GM23338 (cell line): Measurements from ENCODE around the gene C10orf71. TPM values are rescaled to one million over a fixed set of nuclear protein-coding genes. Genes with fewer than 3 reads are reported as not detected.

ENCODE experiments used
- ATAC-seq: fragments of 200-7000 bp; cut with Tn5 transposase; 3 replicates; pipeline ENCODE4 v1.9.1; 2020
- DNase-seq: peaks from one replicate; pipeline ENCODE4 v3.0.0-alpha.2; 2015; ENCODE audit warnings: low spot score
- H2AFZ ChIP-seq: fragments of 200-600 bp; sonication (generic); 2 replicates; pipeline ENCODE4 v1.8.0; 2016; ENCODE audit warnings: antibody characterized with exemption, mild to moderate bottlenecking, moderate library complexity
- H3F3A ChIP-seq: fragments of 200-600 bp; sonication (generic); replicated peaks from 2 replicates; pipeline ENCODE4 v1.8.0; 2017; ENCODE audit warnings: antibody characterized with exemption, mixed run types, low read depth
- H3K27ac ChIP-seq: fragments of 200-600 bp; sonication (generic); 2 replicates; pipeline ENCODE4 v1.6.1; 2016; ENCODE audit warnings: low read depth
- H3K27me3 ChIP-seq: fragments of 200-600 bp; sonication (generic); 2 replicates; pipeline ENCODE4 v1.8.0; 2016; ENCODE audit warnings: mild to moderate bottlenecking, mixed run types, moderate library complexity; ENCODE audit not compliant: insufficient read depth
- H3K36me3 ChIP-seq: fragments of 200-600 bp; sonication (generic); 2 replicates; pipeline ENCODE4 v1.8.0; 2016; ENCODE audit warnings: mild to moderate bottlenecking; ENCODE audit not compliant: insufficient read depth
- H3K4me1 ChIP-seq: fragments of 200-600 bp; sonication (generic); 2 replicates; pipeline ENCODE4 v1.8.0; 2016; ENCODE audit warnings: mild to moderate bottlenecking, moderate library complexity; ENCODE audit not compliant: insufficient read depth
- H3K4me2 ChIP-seq: fragments of 200-600 bp; sonication (generic); 2 replicates; pipeline ENCODE4 v1.7.1; 2017; ENCODE audit warnings: mixed run types
- H3K4me3 ChIP-seq: fragments of 200-600 bp; sonication (generic); 2 replicates; pipeline ENCODE4 v1.6.1; 2016; ENCODE audit warnings: mixed run types
- H3K79me2 ChIP-seq: fragments of 200-600 bp; sonication (generic); replicated peaks from 2 replicates; pipeline ENCODE4 v1.8.0; 2017; ENCODE audit warnings: mild to moderate bottlenecking; ENCODE audit not compliant: insufficient read depth
- H3K9me2 ChIP-seq: fragments of 200-600 bp; sonication (generic); 2 replicates; pipeline ENCODE4 v1.8.0; 2017; ENCODE audit not compliant: insufficient read depth
- H4K20me1 ChIP-seq: fragments of 200-600 bp; sonication (generic); replicated peaks from 2 replicates; pipeline ENCODE4 v1.8.0; 2017; ENCODE audit warnings: mild to moderate bottlenecking; ENCODE audit not compliant: insufficient read depth
- H3K27ac Mint-ChIP-seq: 2 replicates; pipeline ENCODE4 v1.8.0; 2020; ENCODE audit warnings: inconsistent platforms, mild to moderate bottlenecking, moderate library complexity, mixed read lengths
- H3K27me3 Mint-ChIP-seq: 3 replicates; pipeline ENCODE4 v1.8.0; 2022; ENCODE audit warnings: low read depth, mild to moderate bottlenecking, moderate library complexity, mixed read lengths, inconsistent platforms; ENCODE audit not compliant: insufficient read depth, poor library complexity
- H3K36me3 Mint-ChIP-seq: 3 replicates; pipeline ENCODE4 v1.8.0; 2021; ENCODE audit warnings: low read depth, mild to moderate bottlenecking, inconsistent platforms, moderate library complexity, mixed read lengths
- H3K4me1 Mint-ChIP-seq: 3 replicates; pipeline ENCODE4 v1.8.0; 2020; ENCODE audit warnings: mild to moderate bottlenecking, inconsistent platforms, mixed read lengths
- H3K4me3 Mint-ChIP-seq: 3 replicates; pipeline ENCODE4 v1.8.0; 2021; ENCODE audit warnings: moderate library complexity, mild to moderate bottlenecking, inconsistent platforms, mixed read lengths
- H3K9me3 Mint-ChIP-seq: 3 replicates; pipeline ENCODE4 v1.8.0; 2020; ENCODE audit warnings: moderate library complexity, mild to moderate bottlenecking, inconsistent platforms, mixed read lengths
- CREB1 ChIP-seq: fragments of 250-450 bp; sonication (Bioruptor Pico); IDR thresholded peaks from 2 replicates; pipeline ENCODE4 v1.5.0; 2020; ENCODE audit warnings: low read depth, mild to moderate bottlenecking, moderate library complexity
- EZH2 ChIP-seq: fragments of 200-600 bp; sonication (generic); IDR thresholded peaks from one replicate; pipeline ENCODE4 v1.8.0; 2017; ENCODE audit warnings: antibody characterized with exemption, mild to moderate bottlenecking, low read depth; ENCODE audit not compliant: unreplicated experiment
- EZH2phosphoT487 ChIP-seq: fragments of 200-600 bp; sonication (generic); IDR thresholded peaks from one replicate; pipeline ENCODE4 v1.8.1; 2018; ENCODE audit warnings: antibody characterized with exemption; ENCODE audit not compliant: unreplicated experiment
- JUNB ChIP-seq: IDR thresholded peaks from one replicate; pipeline ENCODE4 v1.6.1; 2016; ENCODE audit warnings: antibody characterized with exemption; ENCODE audit not compliant: unreplicated experiment
- NANOG ChIP-seq: IDR thresholded peaks from 2 replicates; pipeline ENCODE4 v1.6.1; 2016; ENCODE audit warnings: antibody characterized with exemption, borderline replicate concordance
- ZNF114 ChIP-seq: fragments of 250-450 bp; sonication (Bioruptor Pico); IDR thresholded peaks from 2 replicates; pipeline ENCODE4 v1.5.0; 2020; ENCODE audit warnings: mild to moderate bottlenecking, moderate library complexity
- polyA plus RNA-seq: library from polyadenylated mRNA; unstranded; fragments of >200 nt; fragmentation: Nextera tagmentation; extraction: Ambion mirVana; gene quantifications from 2 replicates; pipeline ENCODE4 v1.2.1, GENCODE V29; 2016
- total RNA-seq: library from RNA; depleted of rRNA; stranded (reverse); fragments of >200 nt; shearing (Covaris generic); gene quantifications from 2 replicates; pipeline ENCODE4 v1.2.3, GENCODE V29; 2014
- TF ChIP-seq, protein P1 (sequence below): IDR thresholded peaks from 2 replicates; pipeline ENCODE4 v1.6.1; 2016; ENCODE audit warnings: antibody characterized with exemption
- TF ChIP-seq, protein P2 (sequence below): IDR thresholded peaks from one replicate; pipeline ENCODE4 v1.6.1; 2018; ENCODE audit warnings: antibody characterized with exemption; ENCODE audit not compliant: unreplicated experiment

The C10orf71 gene
- total and polyA plus RNA-seq, 2 experiments from 2014 or later, result not detected

DNA sequence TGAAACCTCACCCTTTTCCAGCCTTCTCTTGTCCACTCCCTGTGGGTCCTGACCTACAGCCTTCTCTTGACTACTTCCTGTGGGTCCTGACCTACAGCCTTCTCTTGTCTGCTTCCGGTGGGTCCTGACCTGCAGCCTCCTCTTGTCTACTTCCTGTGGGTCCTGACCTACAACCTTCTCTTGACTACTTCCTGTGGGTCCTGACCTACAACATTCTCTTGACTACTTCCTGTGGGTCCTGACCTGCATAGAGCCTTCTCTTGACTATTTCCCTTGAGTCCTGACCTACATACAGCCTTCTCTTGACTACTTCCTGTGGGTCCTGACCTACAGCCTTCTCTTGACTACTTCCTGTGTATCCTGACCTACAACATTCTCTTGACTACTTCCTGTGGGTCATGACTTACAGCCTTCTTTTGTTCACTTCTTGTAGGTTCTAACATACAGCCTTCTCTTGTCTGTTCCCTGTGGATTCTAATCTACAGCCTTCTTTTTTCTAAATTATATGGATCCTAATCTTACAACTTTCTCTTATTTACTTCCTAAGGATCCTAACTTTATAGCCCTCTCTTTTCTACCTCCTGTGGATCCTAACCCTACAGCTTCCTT lies 36.5 kb downstream of the C10orf71 start:
- Histone ChIP-seq H3K36me3 (no peaks in the 10 kb centered on the region), H2AFZ (no peak overlapping the region), H3K9me2 (no peaks in the 10 kb centered on the region; the same call in 1 of the 2 replicates), H3F3A (no peaks in the 10 kb centered on the region), H3K79me2 (no peaks in the 10 kb centered on the region), H3K4me1 (no peaks in the 10 kb centered on the region), H3K27me3 (no peaks in the 10 kb centered on the region), H4K20me1 (no peaks in the 10 kb centered on the region), H3K4me2 (no peak overlapping the region), H3K27ac (no peak overlapping the region), H3K4me3 (no peak overlapping the region)
- Mint-ChIP-seq H3K4me3 (no peak overlapping the region), H3K27me3 (peaks cover 10% of the 10 kb centered on the region), H3K9me3 (no peaks in the 10 kb centered on the region; the same call in 2 of the 3 replicates), H3K27ac (no peak overlapping the region), H3K36me3 (no peaks in the 10 kb centered on the region), H3K4me1 (no peaks in the 10 kb centered on the region; the same call in 2 of the 3 replicates)
- no peak for TF ChIP-seq EZH2
- DNase-seq, result no peak
- ATAC-seq, result no peak

DNA sequence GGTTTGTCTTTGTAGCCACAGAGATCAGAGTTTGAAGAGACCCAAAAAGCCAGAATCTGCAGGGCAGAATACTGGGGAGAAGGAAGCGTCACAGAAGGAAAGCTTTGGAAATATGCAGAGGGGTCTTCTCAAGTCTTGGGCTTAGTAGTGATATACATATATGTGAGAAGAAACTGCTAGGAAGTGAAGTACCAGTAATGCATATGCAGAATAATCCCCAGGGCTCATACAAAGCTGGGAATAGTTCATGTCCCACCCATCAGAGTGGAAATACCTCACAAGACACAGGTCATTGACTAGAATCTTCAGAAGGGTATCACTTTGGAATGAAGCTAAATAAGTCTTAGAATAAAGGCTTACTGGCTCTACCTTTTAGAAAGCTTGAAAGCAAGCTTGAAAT lies 39.6 kb downstream of the C10orf71 start:
- H3K4me1 Mint-ChIP-seq, result no peaks in the 10 kb centered on the region; the same call in 2 of the 3 replicates
- Histone ChIP-seq H3K36me3 (no peaks in the 10 kb centered on the region), H3K27me3 (no peaks in the 10 kb centered on the region), H3K9me2 (no peaks in the 10 kb centered on the region; the same call in 1 of the 2 replicates), H3K4me1 (no peaks in the 10 kb centered on the region), H3K4me2 (no peak overlapping the region), H3K27ac (no peak overlapping the region), H3K4me3 (no peak overlapping the region), H3K79me2 (no peaks in the 10 kb centered on the region), H2AFZ (no peak overlapping the region), H4K20me1 (no peaks in the 10 kb centered on the region), H3F3A (no peaks in the 10 kb centered on the region)
- DNase-seq (no peak), ATAC-seq (no peak)
- no peaks in the 10 kb centered on the region; the same call in 2 of the 3 replicates for H3K9me3 Mint-ChIP-seq
- H3K27ac Mint-ChIP-seq, result no peak overlapping the region
- peaks cover 5% of the 10 kb centered on the region for H3K27me3 Mint-ChIP-seq
- no peak overlapping the region for H3K4me3 Mint-ChIP-seq
- TF ChIP-seq EZH2phosphoT487, result no peak
- TF ChIP-seq, protein P1, sequence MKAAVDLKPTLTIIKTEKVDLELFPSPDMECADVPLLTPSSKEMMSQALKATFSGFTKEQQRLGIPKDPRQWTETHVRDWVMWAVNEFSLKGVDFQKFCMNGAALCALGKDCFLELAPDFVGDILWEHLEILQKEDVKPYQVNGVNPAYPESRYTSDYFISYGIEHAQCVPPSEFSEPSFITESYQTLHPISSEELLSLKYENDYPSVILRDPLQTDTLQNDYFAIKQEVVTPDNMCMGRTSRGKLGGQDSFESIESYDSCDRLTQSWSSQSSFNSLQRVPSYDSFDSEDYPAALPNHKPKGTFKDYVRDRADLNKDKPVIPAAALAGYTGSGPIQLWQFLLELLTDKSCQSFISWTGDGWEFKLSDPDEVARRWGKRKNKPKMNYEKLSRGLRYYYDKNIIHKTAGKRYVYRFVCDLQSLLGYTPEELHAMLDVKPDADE, result no peak
- no peaks in the 10 kb centered on the region for H3K36me3 Mint-ChIP-seq

DNA sequence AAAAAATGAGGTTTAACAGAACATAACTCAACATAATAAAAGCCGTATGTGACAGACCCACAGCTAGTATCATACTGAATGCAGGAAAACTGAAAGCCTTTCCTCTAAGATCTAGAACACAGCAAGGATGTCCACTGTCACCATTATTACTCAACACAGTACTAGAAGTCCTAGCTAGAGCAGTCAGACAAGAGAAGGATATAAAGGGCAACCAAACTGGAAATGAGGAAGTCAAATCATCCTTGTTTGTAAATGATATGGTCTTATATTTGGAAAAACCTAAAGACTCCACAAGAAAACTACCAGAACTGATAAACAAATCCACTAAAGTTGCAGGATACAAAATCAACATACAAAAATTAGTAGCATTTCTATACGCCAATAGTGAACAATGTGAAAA lies 45.9 kb downstream of the C10orf71 start:
- H3K9me2 ChIP-seq, result 0 out of 2 replicates have a peak, but pooled peaks cover 2% of the 10 kb centered on the region
- ATAC-seq (no peak), DNase-seq (no peak)
- no peak overlapping the region for H3K27ac ChIP-seq
- H3K4me2 ChIP-seq, result no peak overlapping the region
- no peaks in the 10 kb centered on the region for H3K79me2 ChIP-seq
- Mint-ChIP-seq H3K4me1 (no peaks in the 10 kb centered on the region), H3K36me3 (no peaks in the 10 kb centered on the region), H3K27ac (no peak overlapping the region), H3K4me3 (no peak overlapping the region), H3K27me3 (no peaks in the 10 kb centered on the region), H3K9me3 (no peaks in the 10 kb centered on the region)
- TF ChIP-seq EZH2phosphoT487 (no peak), ZNF114 (CRISPR knock-in tag) (no peak), JUNB (no peak), CREB1 (CRISPR knock-in tag) (no peak), NANOG (no peak)
- TF ChIP-seq, protein P2, sequence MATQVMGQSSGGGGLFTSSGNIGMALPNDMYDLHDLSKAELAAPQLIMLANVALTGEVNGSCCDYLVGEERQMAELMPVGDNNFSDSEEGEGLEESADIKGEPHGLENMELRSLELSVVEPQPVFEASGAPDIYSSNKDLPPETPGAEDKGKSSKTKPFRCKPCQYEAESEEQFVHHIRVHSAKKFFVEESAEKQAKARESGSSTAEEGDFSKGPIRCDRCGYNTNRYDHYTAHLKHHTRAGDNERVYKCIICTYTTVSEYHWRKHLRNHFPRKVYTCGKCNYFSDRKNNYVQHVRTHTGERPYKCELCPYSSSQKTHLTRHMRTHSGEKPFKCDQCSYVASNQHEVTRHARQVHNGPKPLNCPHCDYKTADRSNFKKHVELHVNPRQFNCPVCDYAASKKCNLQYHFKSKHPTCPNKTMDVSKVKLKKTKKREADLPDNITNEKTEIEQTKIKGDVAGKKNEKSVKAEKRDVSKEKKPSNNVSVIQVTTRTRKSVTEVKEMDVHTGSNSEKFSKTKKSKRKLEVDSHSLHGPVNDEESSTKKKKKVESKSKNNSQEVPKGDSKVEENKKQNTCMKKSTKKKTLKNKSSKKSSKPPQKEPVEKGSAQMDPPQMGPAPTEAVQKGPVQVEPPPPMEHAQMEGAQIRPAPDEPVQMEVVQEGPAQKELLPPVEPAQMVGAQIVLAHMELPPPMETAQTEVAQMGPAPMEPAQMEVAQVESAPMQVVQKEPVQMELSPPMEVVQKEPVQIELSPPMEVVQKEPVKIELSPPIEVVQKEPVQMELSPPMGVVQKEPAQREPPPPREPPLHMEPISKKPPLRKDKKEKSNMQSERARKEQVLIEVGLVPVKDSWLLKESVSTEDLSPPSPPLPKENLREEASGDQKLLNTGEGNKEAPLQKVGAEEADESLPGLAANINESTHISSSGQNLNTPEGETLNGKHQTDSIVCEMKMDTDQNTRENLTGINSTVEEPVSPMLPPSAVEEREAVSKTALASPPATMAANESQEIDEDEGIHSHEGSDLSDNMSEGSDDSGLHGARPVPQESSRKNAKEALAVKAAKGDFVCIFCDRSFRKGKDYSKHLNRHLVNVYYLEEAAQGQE, result no peak
- TF ChIP-seq, protein P1, result no peak
- H4K20me1 ChIP-seq, result no peaks in the 10 kb centered on the region
- no peak overlapping the region for H2AFZ ChIP-seq
- H3F3A ChIP-seq, result no peaks in the 10 kb centered on the region
- H3K36me3 ChIP-seq, result no peaks in the 10 kb centered on the region
- no peak overlapping the region for H3K4me3 ChIP-seq
- no peaks in the 10 kb centered on the region for H3K27me3 ChIP-seq
- H3K4me1 ChIP-seq, result no peaks in the 10 kb centered on the region
